A673 (cell line): ENCODE results near the gene SYNDIG1L. TPM values are rescaled to one million over a fixed set of nuclear protein-coding genes. Genes with fewer than 3 reads are reported as not detected.

Experiments used
- BruUV-seq: library from RNA; stranded (reverse); fragments of 400-500 nt; replicated peaks from 2 replicates; lab custom pipeline; 2021; lab: Mats Ljungman, UMichigan
- CTCF ChIA-PET: fragments of 300-600 bp; sonication (Branson Sonifier 250); formaldehyde crosslinking; loops from one replicate; lab custom pipeline; 2022; ENCODE audit warnings: antibody characterized with exemption; lab: Charles Lee
- POLR2A ChIA-PET: fragments of 300-600 bp; sonication (Branson Sonifier 250); formaldehyde crosslinking; loops from one replicate; lab custom pipeline; 2022; ENCODE audit warnings: antibody characterized with exemption; ENCODE audit not compliant: low non-redundant PET; lab: Charles Lee
- DNase-seq: peaks from one replicate; pipeline ENCODE4 v3.0.0-alpha.2; 2015; ENCODE audit warnings: low spot score
- H3K27ac ChIP-seq: fragments of 200-600 bp; sonication (generic); 2 replicates; pipeline ENCODE4 v1.5.1; 2016; ENCODE audit warnings: mixed run types, low read depth, mild to moderate bottlenecking, mixed read lengths, antibody characterized with exemption, low read length; ENCODE audit not compliant: poor library complexity, severe bottlenecking
- H3K27me3 ChIP-seq: fragments of 200-600 bp; sonication (generic); replicated peaks from 2 replicates; pipeline ENCODE4 v1.6.1; 2017; ENCODE audit warnings: mixed run types, low read depth, mild to moderate bottlenecking, mixed read lengths, antibody characterized with exemption, low read length; ENCODE audit not compliant: insufficient read depth, poor library complexity
- H3K36me3 ChIP-seq: fragments of 200-600 bp; sonication (generic); 2 replicates; pipeline ENCODE4 v1.6.1; 2016; ENCODE audit warnings: mixed run types, mild to moderate bottlenecking, mixed read lengths, antibody characterized with exemption, low read length; ENCODE audit not compliant: insufficient read depth, poor library complexity, severe bottlenecking
- H3K4me1 ChIP-seq: fragments of 200-600 bp; sonication (generic); 2 replicates; pipeline ENCODE4 v1.6.1; 2017; ENCODE audit warnings: mixed run types, mild to moderate bottlenecking, mixed read lengths, antibody characterized with exemption, low read length; ENCODE audit not compliant: insufficient read depth, poor library complexity, severe bottlenecking
- H3K4me3 ChIP-seq: fragments of 200-600 bp; sonication (generic); 2 replicates; pipeline ENCODE4 v1.5.1; 2016; ENCODE audit warnings: low read depth, mixed run types, mild to moderate bottlenecking, mixed read lengths, low read length; ENCODE audit not compliant: poor library complexity, severe bottlenecking
- H3K9me3 ChIP-seq: fragments of 200-600 bp; sonication (generic); 2 replicates; pipeline ENCODE4 v1.6.1; 2016; ENCODE audit warnings: mixed run types, low read depth, mild to moderate bottlenecking, mixed read lengths, antibody characterized with exemption, low read length; ENCODE audit not compliant: poor library complexity, severe bottlenecking
- CTCF ChIP-seq: fragments of 300-800, 200-600 bp; sonication (generic); conservative IDR thresholded peaks from 2 replicates; pipeline ENCODE4 v1.5.1; 2017; ENCODE audit warnings: low read depth, mild to moderate bottlenecking, antibody characterized with exemption, low read length, moderate library complexity, mixed read lengths
- EZH2 ChIP-seq: fragments of 200-600 bp; sonication (generic); IDR thresholded peaks from 2 replicates; pipeline ENCODE4 v1.6.1; 2017; ENCODE audit warnings: borderline replicate concordance, low read depth, mild to moderate bottlenecking, mixed read lengths, antibody characterized with exemption, low read length; ENCODE audit not compliant: poor library complexity, severe bottlenecking
- intact Hi-C: fragments of 100-400 bp; cut with micrococcal nuclease; formaldehyde crosslinking; loops from one replicate; pipeline ENCODE4 v1.10.0; 2022; ENCODE audit not compliant: unreplicated experiment
- total RNA-seq: library from RNA; stranded (reverse); gene quantifications from 2 replicates; pipeline ENCODE4 v1.2.3, GENCODE V29; 2021

SYNDIG1L gene
- total RNA-seq, 1 experiment from 2014 or later: not detected

DNA sequence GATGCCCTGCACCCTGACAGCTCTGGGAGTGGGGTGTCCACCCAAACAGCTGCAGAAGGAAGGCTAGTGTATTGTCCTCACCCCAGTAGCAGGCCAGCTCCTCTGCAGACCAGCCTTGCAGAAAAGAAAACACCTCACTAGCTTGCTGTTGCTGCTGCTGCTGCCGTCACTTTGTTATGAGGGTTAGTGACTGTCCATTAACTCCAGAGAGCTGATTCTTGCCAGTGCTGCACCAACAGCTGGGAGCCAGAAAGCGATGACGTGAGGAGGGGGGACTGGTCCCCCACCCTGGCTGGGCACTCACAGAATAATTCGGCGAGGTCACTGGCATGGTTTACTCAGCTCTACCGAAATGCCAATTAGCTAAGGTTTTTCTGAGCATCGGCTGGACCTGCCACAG lies 2.8 kb downstream of the SYNDIG1L start:
- H3K27ac ChIP-seq: no peak overlapping the region
- no peaks in the 10 kb centered on the region for H3K36me3 ChIP-seq
- DNase-seq: no peak
- H3K9me3 ChIP-seq: no peaks in the 10 kb centered on the region
- ChIA-PET CTCF (no interaction called here), POLR2A (no interaction called here)
- no peak overlapping the region for H3K4me3 ChIP-seq
- no peaks in the 10 kb centered on the region for H3K4me1 ChIP-seq
- peaks cover 65% of the 10 kb centered on the region for H3K27me3 ChIP-seq
- TF ChIP-seq CTCF (no peak), EZH2 (no peak)
- intact Hi-C loops: no loop called here
- no TSS peak for BruUV-seq

DNA sequence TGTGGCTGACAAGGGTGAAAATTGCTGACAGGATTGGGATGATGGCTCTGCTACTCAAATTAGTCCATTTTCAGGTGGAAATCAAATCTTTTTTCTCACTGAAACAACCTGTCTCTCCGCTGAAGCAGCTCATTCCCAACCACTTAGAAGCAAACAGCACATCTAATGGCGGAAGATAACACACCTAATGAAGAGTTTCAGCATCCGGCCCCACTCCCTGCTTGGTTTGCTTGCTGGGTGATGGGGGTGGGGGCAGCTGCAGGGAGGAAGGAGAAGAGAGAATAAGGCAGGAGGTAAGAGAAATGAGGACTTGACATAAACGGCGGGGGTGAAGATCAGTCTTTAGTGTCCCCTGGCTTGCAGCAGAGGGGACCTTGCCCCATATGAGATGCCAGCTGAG lies 4.0 kb downstream of the SYNDIG1L start:
- H3K27ac ChIP-seq: no peak overlapping the region
- intact Hi-C loops: no loop called here
- ChIA-PET POLR2A (no interaction called here), CTCF (no interaction called here)
- BruUV-seq: no TSS peak
- no peaks in the 10 kb centered on the region for H3K9me3 ChIP-seq
- H3K36me3 ChIP-seq: no peaks in the 10 kb centered on the region
- H3K4me1 ChIP-seq: no peaks in the 10 kb centered on the region
- peaks cover 62% of the 10 kb centered on the region for H3K27me3 ChIP-seq
- no peak overlapping the region for H3K4me3 ChIP-seq
- no peak for TF ChIP-seq CTCF
- no peak for TF ChIP-seq EZH2
- no peak for DNase-seq

DNA sequence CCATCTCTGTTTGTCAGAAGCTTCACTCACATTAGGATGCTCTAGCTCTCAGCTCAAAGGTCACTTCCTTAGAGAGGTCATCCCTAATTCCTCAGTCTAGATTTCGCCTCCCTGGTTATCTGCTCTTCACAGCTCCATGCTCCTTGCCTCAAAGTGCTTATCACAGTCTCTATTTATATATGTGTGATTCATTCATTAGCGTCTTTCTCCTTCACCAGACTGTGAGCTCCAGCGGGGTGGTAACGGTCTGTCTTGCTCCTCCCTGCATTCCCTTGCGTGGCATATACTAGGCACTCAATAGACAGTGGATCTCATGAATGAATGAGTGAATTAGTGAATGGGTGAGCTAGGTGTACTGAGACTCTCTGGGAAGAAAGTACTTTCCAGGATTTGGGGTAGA lies 6.9 kb downstream of the SYNDIG1L start:
- CTCF ChIA-PET: no interaction called here
- Histone ChIP-seq H3K27me3 (peaks cover 49% of the 10 kb centered on the region), H3K4me3 (no peak overlapping the region), H3K4me1 (no peaks in the 10 kb centered on the region), H3K27ac (no peak overlapping the region), H3K9me3 (no peaks in the 10 kb centered on the region), H3K36me3 (no peaks in the 10 kb centered on the region)
- TF ChIP-seq CTCF: no peak
- no peak for TF ChIP-seq EZH2
- POLR2A ChIA-PET: interaction anchor here (0.6 to 0.7 kb wide), 2 partner anchors 22 to 506 kb away, joined by 3 to 4 read pairs; no protein-coding TSS in a partner anchor
- BruUV-seq: no TSS peak
- no peak for DNase-seq
- intact Hi-C loops: no loop called here
